Activated naive CD4-positive, alpha-beta T cell (primary cell): Measurements from ENCODE around the gene C3orf52.
"Not testable (repeated sequence)": the region's sequence is repeated elsewhere in the genome, so short reads cannot be mapped to it uniquely, and the experiment has no call there.

Source experiments
- DNase-seq, 4 experiments: peaks; one replicate each; lab custom pipeline; 2025; lab: John Stamatoyannopoulos, UW

Gene C3orf52, protein sequence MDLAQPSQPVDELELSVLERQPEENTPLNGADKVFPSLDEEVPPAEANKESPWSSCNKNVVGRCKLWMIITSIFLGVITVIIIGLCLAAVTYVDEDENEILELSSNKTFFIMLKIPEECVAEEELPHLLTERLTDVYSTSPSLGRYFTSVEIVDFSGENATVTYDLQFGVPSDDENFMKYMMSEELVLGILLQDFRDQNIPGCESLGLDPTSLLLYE

DNA sequence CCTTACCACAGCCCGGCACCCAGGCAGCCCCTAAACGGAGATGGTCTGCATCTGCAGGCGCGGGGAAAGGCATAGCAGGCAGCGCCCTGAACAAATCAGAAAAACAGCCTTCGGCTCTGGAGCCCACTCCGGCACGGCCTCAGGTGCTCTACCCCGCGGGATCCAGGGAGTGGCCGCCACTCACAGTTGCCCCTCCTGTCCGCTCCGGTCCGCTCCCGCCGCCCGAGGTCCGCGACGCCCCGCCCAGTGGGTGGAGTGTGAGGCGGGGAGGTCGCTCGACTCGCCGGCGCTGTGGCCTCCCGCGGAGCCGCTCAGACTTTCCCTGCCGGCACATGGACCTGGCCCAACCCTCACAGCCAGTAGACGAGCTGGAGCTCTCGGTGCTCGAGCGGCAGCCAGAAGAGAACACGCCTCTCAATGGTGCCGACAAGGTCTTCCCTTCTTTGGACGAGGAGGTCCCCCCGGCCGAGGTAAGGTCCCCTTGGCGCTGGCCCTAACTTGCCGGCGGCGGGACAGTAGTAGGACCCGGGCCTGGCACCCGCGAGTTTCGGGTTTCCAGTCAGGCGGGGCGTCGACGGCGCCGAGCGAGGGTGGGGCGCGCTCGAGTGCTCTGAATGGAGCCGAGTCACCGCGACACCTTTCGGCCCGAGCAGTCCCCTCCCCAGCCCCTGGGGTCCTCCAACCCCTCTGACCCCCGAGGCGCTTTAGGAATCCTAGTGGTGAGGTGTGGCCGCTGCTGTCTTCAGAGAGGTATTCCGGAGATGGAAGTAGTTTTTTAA, at the start of gene C3orf52:
Gene C3orf52 (plus strand): TSS at position 314 of the 779 bp plus-strand sequence. CDS start 19 bp downstream, at position 333.
- peak; percentile 10 to 44 (median 13) for DNase-seq

DNA sequence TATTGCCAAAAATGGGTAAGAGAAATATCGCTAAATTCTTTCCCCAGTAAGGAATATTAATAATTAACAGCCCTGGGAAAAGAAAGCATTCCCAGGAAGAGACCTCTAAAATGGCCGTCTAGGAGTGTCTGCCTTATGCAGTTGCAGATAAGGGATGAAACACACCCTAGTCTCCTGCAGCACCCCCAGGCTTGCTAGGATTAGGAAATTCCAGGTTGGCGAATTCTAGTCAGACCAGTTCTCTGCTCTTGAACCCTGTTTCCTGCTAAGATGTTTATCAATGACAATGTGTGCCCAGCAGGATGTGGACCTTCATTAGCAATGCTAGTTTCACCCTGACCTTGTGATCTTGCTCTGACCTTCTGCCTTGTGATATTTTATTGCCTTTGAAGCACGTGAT, 49.0 kb upstream of the C3orf52 start:
- DNase-seq, result not testable (repeated sequence)

DNA sequence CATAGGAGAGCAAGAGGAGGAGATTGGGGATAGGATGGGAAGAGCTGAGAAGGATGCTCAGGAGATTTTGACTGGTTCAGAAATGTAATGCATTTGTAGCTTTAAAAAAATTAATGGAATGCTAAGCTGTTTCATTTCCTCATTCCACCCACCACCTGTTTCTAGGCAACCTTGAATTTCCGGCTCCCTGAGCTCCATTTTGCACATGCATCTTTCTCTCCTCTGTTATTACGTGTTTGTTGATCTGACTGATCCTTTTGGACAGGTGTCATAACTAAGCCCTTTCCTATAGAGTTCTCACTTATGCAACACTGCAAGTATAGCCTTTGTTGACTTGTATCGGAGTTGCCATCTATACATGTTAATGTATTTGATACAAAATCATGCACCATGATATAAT, 47.3 kb upstream of the C3orf52 start:
- no peak for DNase-seq

DNA sequence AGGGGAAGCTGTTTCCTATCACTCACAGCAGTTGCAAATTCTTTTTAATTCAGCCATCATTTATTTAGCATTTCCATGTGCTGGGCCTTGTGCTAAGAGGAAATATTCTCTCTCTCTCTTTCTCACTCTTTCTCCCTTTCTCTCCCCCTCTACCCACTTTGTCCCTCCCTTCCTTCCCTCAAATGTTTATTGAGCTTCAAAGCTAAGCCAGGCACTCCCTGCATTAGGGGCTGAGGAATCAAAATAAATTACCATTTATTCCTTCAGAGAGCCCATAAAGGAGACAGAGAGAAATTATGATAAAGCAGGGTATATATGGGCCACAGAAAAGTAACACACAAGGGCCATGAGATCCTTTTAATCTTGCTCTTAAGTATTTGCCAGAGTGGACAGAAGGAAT, 44.9 kb upstream of the C3orf52 start:
- no peak for DNase-seq

DNA sequence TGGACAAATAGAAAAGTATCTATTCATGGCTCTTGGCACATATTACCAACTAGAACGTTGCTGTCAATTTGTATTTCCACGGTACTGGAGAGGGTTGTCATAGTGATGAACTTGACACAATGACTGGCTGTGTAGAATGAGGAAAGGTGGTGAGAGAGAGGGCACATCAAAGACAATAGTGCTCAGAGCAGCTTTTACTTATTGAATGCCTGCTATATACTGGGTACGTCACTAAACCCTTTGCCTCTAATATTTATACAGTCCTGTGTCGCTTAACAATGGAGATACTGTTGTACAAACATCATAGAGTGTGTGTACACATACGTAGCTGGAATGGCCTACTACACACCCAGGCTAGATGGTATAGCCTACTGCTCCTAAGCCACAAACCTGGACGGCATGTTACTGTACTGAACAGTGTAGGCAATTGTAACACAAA, 43.3 kb upstream of the C3orf52 start:
- no peak for DNase-seq

DNA sequence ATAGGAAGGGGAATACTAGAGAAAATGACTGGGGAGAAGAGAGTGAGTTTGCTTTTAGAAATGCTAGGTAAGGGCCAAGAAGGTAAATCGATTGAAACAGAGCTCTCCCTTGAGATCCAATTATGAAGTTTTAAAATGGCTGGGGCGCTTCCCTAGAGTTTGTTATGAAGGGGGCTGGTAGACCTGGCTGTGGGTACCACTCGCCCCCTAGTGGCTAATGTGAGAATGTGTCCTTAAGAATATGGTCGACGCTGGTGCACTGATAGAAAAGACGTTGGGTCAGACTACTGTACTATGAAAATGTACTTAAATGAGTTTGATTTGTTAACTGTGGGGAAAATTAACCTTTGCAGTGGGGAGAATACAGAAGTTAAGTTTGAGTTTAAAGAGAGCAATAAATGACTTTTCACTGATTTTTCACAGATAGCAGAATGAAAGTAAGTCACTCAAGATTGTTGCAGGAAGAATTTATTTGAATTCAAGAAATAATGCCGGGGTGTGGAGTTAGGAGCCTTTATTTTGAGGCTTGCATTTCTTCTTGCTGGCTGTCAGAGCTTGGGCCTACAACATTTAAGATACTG, 42.5 kb upstream of the C3orf52 start:
- peak in 1 of 4 experiments; percentile 4 for DNase-seq

DNA sequence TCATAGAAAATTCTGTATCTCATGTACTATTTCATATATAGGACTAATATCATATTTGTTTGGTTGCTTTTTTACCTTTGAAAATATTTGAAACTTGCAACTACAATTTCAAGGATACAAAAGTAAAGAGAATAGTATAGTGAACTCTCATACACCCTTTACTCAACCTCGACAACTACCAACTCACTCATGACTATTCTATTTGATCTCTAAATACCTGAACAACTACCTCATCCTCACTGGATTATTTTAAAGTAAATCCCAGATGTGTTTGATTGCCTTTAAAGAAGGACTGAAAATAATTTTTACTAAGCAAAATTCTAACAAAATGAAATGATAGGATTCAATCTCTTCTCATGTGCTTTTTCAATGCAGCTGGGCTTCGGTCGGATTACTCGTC, 39.6 kb upstream of the C3orf52 start:
- DNase-seq, result no peak

DNA sequence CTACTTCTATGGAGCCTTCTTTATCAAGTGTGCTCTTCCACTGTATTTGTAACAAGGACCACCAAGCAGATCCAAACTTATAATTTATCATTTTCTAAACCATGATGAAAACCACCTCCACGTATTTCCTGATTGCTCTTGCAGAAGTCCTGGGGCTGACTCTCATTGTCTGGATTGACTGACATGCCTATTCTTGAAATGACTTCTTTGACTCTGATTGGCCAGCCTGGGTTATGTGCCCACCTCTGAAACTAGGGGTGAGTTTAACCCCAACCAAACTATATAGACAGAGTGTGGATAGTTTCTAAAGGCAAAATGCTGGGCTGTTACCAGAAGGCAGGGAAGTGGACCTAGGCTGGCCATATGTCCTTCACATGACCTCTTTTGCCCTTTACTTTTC, 38.9 kb upstream of the C3orf52 start:
- DNase-seq, result no peak

DNA sequence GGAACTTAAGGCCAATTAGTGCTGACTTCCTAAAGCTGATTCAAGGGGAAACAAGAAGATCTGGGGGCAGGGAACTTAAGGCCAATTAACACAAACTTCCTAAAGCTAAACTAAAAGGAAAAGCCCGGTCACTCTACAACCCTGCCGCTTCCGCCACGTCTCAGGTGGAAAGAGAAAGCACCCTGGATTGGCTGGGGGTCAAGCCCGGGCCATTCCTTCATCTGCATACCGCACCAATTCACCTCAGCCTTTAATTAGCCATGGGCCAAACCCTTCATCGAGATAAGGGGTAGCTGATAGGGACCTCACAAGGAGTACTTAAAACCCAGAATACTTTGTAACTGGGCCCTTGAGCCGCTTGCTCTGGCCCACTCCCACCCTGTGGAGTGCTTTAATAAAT, 37.3 kb upstream of the C3orf52 start:
- no peak for DNase-seq

DNA sequence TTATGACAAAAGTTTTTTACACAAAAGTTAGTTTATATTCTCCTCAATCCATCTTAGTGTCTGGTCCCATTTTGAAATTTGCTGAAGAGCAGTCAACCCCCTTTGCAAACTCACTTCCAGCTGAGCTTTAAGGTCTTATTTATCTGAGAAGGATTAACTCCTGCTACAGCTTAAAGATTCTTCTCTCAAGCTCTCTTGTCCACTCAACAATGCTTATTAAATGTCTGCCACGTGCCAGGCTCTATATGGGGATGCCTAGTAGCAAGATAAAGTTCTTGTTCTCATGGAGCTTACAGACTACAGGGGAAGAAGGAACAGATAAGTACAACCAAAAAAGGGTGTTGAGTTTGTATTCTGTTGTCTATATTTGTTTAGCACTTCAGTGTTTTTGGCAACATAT, 33.0 kb upstream of the C3orf52 start:
- no peak for DNase-seq

DNA sequence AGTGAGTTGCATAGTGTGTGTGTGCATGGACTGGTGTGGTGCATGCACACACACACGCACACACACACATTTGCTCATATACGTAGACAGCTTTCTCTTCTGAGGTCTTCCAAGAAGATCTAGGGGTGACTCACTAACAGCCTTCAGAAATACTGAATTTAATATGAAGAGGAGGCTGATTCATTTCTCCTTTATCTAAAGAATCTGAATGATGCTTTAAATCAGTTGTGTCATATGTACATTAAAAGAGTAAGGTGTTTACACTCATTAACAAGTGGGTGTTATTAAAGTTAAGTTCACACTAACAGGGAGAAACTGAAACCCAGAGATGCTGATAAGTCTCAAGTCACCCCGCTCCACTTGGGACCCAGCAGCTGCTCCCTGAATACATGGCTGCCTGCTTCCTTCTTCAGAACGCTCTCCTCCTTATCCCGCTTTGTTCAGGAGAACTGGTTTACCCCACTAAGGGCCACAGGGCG, 29.7 kb upstream of the C3orf52 start:
- no peak for DNase-seq

DNA sequence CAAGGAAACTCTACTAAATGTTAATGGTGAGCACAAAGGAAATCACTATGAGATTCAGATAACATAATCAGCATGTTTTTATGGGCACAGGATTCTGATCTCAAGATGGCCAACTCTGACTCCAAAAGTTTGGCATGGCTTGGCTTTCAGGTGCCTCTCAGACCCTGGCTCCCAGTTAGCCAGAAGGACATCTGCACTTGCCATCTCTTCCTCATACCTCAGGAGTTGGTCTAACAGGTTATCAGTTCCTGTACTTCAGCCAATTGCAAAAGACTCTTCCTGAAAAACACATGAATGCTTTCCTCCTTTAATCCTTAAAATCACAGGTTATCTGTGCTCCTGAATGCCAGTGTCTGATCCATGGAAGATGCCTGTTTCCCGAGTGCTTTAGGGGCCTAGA, 26.7 kb upstream of the C3orf52 start:
- no peak for DNase-seq

DNA sequence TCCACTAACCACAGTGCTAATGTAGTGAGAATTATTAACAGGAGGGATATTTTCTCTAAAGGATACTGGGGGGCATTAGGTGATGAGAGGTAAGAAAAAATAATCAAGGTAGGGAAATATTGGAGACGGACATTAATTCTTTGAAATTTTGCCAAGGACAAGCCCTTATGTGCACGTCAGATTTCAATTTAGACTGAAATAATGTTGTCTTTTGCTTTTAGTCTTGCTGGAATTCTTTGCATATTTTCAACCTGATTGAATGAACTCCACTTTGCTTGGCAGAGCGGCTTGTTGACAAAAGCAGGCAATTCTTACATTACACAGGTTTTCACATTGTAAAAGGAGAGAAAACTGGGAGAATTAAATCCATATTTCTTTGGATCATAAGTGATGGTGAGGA, 25.0 kb upstream of the C3orf52 start:
- DNase-seq, result no peak

DNA sequence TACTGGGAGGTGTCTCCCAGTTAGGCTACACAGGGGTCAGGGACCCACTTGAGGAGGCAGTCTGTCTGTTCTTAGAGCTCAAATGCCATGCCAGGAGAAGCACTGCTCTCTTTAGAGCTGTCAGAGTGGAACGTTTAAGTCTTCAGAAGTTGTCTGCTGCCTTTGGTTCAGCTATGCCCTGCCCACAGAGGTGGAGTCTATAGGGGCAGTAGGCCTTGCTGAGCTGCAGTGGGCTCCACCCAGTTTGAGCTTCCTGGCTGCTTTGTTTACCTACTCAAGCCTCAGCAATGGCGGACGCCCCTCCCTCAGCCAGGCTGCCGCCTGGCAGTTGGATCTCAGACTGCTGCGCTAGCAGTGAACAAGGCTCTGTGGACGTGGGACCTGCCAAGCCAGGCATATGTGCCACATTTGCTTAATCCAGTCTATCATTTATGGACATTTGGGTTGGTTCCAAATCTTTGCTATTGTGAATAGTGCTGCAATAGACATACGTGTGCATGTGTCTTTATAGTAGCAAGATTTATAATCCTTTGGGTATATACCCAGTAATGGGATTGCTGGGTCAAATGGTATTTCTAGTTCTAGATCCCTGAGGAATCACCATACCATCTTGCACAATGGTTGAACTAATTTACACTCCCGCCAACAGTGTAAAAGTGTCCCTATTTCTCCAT, 13.7 kb upstream of the C3orf52 start:
- peak; percentile 4 to 68 (median 32) for DNase-seq

DNA sequence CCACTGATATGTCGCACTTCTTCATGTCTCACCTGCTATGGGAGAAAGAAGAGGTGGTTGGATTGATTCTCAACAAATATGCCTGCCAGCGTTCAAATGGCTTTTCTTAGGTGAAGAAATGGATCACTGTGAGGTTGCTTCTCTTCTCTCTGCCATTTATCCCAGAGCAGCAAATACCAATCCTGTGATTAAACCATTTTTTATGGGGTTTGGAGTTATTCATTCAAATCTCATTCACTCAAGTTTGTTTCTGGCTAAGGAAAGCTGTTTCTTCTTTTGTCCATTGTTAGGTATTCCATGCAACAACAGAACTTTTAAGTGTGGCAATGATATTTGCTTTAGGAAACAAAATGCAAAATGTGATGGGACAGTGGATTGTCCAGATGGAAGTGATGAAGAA, 12.2 kb upstream of the C3orf52 start:
- no peak for DNase-seq

DNA sequence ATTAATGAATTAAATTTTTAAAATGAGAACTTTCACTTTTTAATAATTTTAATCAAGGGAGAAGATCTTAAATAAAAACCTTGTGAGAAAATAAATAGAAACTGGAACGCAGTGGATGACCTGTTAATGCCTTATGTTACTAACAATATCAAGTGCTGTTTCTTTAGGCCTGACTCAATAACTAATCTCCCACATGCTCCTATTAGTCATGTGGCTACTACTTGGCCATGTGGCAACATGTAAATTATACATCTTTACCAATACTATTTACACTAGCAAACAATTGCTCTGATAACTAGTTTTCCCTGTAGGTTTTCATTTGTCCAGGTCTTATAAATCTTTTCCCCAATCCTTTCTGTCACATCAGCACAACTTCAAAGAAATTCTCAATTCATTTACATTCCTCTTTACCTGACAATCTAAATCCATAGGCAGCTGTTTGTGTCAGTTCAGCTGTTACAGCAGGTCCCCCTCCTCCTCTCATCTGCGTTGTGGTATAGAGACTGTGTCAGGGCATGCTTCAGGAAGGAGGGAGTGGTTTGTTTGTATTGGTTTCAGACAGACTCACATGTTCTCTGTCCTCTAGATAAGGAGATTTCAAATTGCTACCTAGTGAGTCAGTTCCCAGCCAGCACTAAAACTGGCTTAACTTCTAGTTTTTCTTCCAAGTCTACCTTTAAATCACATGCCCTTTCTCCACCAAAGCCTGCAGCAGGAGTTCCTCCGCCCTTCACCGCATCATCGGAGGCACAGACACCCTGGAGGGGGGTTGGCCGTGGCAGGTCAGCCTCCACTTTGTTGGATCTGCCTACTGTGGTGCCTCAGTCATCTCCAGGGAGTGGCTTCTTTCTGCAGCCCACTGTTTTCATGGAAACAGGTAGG, 11.3 kb upstream of the C3orf52 start:
- DNase-seq, result peak in 1 of 4 experiments; percentile 1

DNA sequence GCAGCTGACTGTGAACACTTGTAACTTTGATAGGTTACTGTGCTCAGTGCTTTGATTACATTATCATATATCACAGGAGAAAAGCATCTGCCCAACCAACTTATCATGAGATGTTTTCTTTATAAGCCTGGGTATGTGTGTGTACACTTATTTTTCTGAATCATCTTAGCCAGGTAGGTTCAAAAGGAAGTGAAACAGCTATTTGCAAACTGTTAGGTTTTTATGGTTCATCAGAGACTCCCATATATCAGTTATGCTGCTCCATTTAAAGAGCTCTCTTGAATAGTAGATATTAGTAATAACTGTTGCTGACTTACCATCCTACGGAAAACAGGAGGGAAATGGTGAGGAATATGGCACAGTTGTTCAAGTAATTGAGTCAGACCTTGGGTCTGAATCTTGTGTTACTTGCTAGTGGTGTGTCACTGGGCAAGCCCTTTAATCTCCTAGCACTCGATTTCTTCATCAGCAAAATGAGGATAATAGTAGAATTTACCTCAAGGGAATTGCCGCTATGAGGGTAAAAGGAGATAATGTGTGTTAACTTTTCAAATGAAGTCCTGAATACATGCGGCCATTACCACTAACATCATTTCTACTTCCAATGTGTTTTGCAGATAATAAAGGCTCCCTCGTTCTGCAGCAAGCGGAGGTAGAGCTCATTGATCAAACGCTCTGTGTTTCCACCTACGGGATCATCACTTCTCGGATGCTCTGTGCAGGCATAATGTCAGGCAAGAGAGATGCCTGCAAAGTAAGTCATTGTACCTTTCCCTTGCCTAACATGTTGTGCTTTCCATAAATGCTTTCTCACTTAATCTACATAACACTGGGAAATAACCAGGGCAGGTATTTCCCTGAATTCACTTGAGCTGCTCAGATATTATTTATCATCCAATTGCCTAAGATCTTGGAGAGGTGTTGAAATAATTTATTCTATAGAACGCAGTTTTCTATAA, 7.8 kb upstream of the C3orf52 start:
- DNase-seq, result no peak

DNA sequence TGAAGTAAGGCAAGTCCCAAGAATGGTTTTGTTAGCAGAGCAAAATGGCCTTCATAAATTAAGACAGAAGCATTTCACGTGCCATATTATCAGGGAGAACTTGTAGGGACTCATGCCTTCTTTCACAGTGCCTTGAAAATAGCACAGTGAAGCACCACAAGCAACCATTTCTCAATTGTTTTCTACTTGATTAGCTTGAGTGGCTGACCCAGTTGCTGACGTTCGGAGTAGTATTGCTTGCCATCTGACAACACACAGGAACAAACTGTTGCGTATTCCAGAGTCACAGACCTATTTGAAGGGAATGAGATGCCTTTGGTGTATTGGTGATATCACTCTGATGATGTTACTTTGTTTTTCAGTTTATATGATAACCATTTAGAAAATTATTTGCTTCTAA, 3.0 kb upstream of the C3orf52 start:
- DNase-seq, result no peak

DNA sequence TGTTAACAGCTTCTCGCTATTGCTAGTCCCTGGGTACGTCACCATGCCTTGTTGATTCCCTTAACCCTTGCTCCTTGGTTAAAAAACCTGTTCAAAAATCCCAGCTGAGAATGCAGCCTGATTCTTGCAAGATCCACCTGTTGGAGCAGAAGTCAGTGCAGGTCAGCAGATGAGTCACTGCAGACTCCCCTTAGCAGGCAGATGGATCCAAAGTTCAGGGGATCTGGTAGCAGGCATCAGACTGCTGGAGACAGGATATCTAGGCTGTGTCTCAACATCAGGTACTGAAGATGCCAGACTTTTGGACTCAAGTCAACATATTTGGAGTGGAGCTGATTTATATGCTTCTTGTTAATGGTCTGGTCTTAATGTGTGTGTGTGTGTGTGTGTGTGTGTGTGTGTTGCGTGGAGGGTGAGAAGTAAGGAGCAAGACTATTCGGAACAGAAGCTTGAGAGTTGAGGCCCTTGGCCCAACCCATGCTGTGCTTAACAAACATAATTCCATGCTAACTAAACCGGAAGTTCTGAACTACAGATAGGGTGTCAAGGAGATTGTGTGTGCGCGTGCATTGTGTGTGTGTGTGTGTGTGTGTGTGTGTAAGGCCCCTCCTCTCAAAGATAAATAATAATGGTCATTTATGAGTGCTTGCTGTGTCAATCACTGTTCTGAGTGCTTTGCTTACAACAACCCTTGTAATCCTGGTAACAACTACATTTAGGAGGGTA, 1.0 kb upstream of the C3orf52 start:
- no peak for DNase-seq

DNA sequence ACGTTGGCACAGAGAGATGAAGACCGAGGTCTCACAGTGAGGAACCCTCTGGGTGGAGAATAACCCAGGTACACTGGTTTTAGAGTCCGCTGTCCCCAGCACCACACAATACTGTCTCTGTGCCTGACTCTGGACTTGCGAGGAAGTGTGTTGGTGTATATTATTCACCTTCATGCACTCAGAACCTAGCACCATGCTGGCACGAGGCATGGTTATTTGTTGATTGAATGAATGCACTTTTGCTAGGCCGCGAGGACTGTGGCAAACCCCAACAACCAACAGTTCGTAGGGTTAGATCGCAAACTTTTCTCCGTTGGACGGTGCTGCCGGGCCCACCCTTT, 484 bp upstream of the C3orf52 start:
- DNase-seq, result no peak
